Liver (tissue), 3 donors: ENCODE data around the gene ITPKB.

ENCODE experiments used
- JUND ChIP-seq, 2 donors: IDR thresholded peaks; 2 replicates each; pipeline ENCODE4 v1.6.1; 2016; ENCODE audit warnings: antibody characterized with exemption in 2 of 2
- TF ChIP-seq, protein P1 (sequence below): fragments of 150-350 bp; IDR thresholded peaks from 2 replicates; pipeline ENCODE4 v1.5.1; 2017; ENCODE audit warnings: improper control_type of control experiment, low read depth, low read length; ENCODE audit not compliant: missing input control
- donor health status: healthy.
- donor health status: healthy.

GRCh38 chr1:226631229-226632000 is 107.7 kb downstream of the ITPKB start:
- no peak for TF ChIP-seq JUND (IDR thresholded peaks at IDR 0.05)
- TF ChIP-seq, protein P1, sequence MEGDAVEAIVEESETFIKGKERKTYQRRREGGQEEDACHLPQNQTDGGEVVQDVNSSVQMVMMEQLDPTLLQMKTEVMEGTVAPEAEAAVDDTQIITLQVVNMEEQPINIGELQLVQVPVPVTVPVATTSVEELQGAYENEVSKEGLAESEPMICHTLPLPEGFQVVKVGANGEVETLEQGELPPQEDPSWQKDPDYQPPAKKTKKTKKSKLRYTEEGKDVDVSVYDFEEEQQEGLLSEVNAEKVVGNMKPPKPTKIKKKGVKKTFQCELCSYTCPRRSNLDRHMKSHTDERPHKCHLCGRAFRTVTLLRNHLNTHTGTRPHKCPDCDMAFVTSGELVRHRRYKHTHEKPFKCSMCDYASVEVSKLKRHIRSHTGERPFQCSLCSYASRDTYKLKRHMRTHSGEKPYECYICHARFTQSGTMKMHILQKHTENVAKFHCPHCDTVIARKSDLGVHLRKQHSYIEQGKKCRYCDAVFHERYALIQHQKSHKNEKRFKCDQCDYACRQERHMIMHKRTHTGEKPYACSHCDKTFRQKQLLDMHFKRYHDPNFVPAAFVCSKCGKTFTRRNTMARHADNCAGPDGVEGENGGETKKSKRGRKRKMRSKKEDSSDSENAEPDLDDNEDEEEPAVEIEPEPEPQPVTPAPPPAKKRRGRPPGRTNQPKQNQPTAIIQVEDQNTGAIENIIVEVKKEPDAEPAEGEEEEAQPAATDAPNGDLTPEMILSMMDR, result no peak
